Right renal cortex interstitium (tissue), 3 donors: ENCODE results near the gene NRXN3. TPM values are rescaled to one million over a fixed set of nuclear protein-coding genes. Genes with fewer than 3 reads are reported as not detected.

Source experiments
- DNase-seq, 3 donors: peaks; one replicate each; pipeline ENCODE4 v3.0.0-alpha.2; 2013; ENCODE audit warnings: low read depth in 3 of 3, low spot score in 2 of 3
- polyA plus RNA-seq, 3 donors: library from polyadenylated mRNA; unstranded; fragments of 120-200 nt; gene quantifications; one replicate each; pipeline ENCODE4 v1.2.1, GENCODE V29; 2013; ENCODE audit not compliant: insufficient read length in 3 of 3

NRXN3 gene
- polyA plus RNA-seq = 1 to 10 TPM; 5.6 to 6.7 (median 5.9) TPM

- no peak for DNase-seq
Observed at GRCh38 chr14:78170203-78170602, at the start of gene NRXN3. TSS of gene NRXN3 (plus strand) at chr14:78170373. CDS start at chr14:78243094, 72,721 bp downstream.

GRCh38 chr14:78122436-78122835, 47.7 kb upstream of the NRXN3 start:
- no peak for DNase-seq

- DNase-seq = no peak
Observed at GRCh38 chr14:78123650-78124253, 46.4 kb upstream of the NRXN3 start.

GRCh38 chr14:78127961-78128360, 42.2 kb upstream of the NRXN3 start:
- no peak for DNase-seq

GRCh38 chr14:78129375-78129774, 40.8 kb upstream of the NRXN3 start:
- DNase-seq = no peak

- DNase-seq = no peak
Observed at GRCh38 chr14:78130356-78130755, 39.8 kb upstream of the NRXN3 start.

GRCh38 chr14:78131201-78131600, 39.0 kb upstream of the NRXN3 start:
- no peak for DNase-seq

- no peak for DNase-seq
Observed at GRCh38 chr14:78131616-78132015, 38.6 kb upstream of the NRXN3 start.

- DNase-seq = no peak
Observed at GRCh38 chr14:78135450-78135891, 34.7 kb upstream of the NRXN3 start.

- no peak for DNase-seq
Observed at GRCh38 chr14:78136695-78137094, 33.5 kb upstream of the NRXN3 start.

- DNase-seq = no peak
Observed at GRCh38 chr14:78141590-78141989, 28.6 kb upstream of the NRXN3 start.

- no peak for DNase-seq
Observed at GRCh38 chr14:78142998-78143397, 27.2 kb upstream of the NRXN3 start.

- no peak for DNase-seq
Observed at GRCh38 chr14:78143489-78144145, 26.6 kb upstream of the NRXN3 start.

- DNase-seq = no peak
Observed at GRCh38 chr14:78152201-78153063, 17.7 kb upstream of the NRXN3 start.

GRCh38 chr14:78153064-78153341, 17.2 kb upstream of the NRXN3 start:
- DNase-seq = no peak

GRCh38 chr14:78154827-78155226, 15.3 kb upstream of the NRXN3 start:
- no peak for DNase-seq

GRCh38 chr14:78156196-78156595, 14.0 kb upstream of the NRXN3 start:
- DNase-seq = no peak

GRCh38 chr14:78157494-78158437, 12.4 kb upstream of the NRXN3 start:
- peak in 2 of 3 donors; percentile 36 to 37 for DNase-seq

GRCh38 chr14:78162202-78162601, 8.0 kb upstream of the NRXN3 start:
- no peak for DNase-seq

- no peak for DNase-seq
Observed at GRCh38 chr14:78164226-78164853, 5.8 kb upstream of the NRXN3 start.
